ENCODE results near the gene PLXNB2.
"Not testable (repeated sequence)": the region's sequence is repeated elsewhere in the genome, so short reads cannot be mapped to it uniquely, and the experiment has no call there.

PLXNB2 gene, protein sequence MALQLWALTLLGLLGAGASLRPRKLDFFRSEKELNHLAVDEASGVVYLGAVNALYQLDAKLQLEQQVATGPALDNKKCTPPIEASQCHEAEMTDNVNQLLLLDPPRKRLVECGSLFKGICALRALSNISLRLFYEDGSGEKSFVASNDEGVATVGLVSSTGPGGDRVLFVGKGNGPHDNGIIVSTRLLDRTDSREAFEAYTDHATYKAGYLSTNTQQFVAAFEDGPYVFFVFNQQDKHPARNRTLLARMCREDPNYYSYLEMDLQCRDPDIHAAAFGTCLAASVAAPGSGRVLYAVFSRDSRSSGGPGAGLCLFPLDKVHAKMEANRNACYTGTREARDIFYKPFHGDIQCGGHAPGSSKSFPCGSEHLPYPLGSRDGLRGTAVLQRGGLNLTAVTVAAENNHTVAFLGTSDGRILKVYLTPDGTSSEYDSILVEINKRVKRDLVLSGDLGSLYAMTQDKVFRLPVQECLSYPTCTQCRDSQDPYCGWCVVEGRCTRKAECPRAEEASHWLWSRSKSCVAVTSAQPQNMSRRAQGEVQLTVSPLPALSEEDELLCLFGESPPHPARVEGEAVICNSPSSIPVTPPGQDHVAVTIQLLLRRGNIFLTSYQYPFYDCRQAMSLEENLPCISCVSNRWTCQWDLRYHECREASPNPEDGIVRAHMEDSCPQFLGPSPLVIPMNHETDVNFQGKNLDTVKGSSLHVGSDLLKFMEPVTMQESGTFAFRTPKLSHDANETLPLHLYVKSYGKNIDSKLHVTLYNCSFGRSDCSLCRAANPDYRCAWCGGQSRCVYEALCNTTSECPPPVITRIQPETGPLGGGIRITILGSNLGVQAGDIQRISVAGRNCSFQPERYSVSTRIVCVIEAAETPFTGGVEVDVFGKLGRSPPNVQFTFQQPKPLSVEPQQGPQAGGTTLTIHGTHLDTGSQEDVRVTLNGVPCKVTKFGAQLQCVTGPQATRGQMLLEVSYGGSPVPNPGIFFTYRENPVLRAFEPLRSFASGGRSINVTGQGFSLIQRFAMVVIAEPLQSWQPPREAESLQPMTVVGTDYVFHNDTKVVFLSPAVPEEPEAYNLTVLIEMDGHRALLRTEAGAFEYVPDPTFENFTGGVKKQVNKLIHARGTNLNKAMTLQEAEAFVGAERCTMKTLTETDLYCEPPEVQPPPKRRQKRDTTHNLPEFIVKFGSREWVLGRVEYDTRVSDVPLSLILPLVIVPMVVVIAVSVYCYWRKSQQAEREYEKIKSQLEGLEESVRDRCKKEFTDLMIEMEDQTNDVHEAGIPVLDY (N-terminal part only)

GRCh38 chr22:50306753-50307749 is at the start of gene PLXNB2:
Gene PLXNB2 (minus strand): TSS chr22:50307646. CDS start chr22:50290584, 17,062 bp downstream.
- DNase-seq (ENCODE audit: low spot score) = peak; percentile 66

GRCh38 chr22:50357222-50357621 is 49.8 kb upstream of the PLXNB2 start:
- DNase-seq (ENCODE audit: low spot score) = no peak

DNA sequence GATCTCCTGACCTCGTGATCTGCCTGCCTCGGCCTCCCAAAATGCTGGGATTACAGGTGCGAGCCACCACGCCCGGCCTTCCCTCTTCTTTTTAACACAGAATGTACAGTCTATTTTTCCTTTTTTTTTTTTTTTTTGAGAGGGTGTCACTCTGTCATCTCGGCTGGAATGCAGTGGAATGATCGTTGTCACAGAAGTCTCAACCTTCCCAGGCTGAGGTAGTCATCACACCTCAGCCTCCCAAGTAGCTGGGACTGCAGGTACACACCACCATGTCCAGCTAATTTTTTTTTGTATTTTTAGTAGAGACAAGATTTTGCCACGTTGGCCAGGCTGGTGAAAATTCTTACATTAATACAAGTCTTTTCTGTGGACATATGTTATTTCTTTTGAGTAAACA is 48.7 kb upstream of the PLXNB2 start:
- DNase-seq (ENCODE audit: low spot score) = no peak

DNA sequence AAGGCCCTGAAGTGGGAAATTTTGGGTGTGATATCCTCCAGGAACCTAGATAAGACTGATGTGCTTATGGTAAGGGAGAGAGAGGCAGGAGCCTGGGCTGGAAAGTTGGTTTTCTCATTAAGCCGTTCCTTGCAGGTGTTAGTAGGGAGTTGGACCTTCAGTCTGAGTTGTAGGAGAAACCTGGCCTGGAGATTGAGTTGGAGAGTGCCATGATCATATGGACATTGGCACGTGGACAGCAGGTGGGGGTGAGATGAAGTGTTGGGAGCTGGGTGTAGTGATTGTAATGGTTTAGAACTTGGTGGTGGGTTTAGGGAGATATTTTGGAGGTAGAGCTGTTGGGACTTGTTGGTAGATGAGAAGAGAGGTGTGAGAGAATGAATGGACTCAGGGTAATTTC is 40.6 kb upstream of the PLXNB2 start:
- no peak for DNase-seq (ENCODE audit: low spot score)

DNA sequence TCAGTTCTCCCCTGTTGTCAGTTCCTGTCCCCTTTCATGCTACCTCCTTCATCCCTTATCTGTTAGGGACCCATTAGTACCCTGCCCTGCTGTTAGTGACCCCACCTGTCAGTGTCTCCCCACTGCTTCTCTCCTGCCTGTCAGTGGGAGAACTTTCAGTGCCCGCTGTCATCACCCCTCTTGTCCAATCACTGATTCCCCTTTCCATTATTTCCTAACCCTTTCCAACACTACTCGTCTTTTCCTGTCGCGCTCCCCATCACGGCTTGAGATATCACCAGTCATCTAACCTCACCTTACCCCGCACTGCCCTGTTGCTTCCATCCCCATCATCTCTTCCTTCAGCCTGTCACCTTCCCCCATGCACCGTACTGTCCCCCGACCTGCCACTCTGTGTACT is 39.7 kb upstream of the PLXNB2 start:
- DNase-seq (ENCODE audit: low spot score) = no peak

DNA sequence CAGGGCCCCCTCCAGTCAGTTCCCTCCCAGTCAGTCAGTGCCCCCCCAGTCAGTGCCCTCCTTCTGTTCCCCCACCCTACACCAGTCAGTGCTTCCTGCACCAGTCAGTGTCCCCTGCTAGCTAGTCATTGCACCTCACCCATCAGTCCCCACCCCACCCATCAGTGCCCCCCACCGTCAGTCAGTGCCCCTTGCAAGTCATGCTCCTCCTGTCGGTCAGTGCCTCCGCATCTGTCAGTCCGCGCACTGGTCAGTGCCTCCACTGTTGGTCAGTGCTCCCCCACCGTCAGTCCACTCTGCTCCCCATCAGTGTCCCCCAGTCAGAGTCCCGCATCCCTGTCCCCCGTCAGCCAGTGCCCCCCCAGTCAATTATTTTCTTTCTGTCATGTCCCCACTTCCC is 39.0 kb upstream of the PLXNB2 start:
- no peak for DNase-seq (ENCODE audit: low spot score)

DNA sequence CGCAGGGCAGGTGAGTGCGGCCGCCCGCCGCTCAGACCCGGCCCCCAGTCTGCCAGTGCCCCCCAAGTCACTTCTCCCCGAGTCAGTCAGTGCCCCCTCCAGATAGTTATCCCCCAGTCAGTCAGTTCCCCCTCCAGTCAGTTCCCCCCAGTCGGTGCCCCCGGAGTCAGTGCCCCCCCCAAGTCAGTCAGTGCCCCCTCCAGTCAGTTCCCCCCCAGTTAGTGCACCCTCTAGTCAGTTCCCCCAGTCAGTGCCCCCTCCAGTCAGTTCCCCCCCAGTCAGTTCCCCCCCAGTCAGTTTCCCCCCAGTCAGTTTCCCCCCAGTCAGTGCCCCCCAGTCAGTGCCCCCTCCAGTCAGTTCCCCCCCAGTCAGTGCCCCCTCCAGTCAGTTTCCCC is 36.1 kb upstream of the PLXNB2 start:
- no peak for DNase-seq (ENCODE audit: low spot score)

DNA sequence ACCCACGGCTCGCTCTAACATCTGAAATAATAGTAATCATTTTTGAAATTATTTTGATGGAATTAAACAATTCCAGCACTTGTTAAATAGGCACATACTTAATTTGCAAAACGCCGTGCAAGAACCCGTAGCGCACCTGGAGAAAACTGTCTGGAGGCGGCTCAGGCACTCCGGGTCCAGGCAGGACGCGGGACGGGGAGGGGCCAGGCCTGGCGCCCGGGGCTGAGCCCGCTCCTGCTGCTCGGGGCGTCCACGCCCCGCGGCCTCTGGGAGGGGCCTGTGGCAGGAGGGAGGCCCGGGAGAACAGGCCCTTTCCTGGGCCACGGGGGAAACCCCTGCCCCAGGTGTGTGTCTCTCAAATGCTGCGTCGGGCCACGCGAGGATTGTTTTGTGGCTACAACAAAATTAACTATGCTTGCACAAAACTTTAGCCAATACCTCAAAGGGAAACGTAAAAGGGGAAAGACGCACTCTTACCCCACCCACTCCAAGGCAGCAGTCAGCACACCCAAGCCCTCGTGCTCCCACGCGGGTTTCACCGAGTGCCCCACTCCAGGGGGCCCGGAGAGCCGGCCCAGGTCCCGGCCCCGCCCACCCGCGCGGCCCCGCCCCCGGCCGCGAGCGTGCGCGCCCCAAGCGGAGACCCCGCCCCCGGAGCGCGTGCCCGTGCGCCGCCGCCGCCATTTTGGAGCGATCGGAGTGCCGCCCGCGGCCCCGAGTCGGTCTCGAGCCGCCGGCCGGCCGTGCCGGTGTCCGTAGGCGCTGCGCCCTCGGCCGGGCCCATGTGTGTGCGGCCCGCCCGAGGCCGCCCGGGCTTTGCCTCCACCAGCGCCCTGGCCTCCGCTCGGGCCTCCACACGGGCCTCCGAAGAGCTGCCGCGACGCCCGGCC is 35.5 kb upstream of the PLXNB2 start, which contains the start of gene PPP6R2:
TSS of gene PPP6R2 (plus strand) at position 677 of the 890 bp plus-strand sequence. CDS start 50,582 bp downstream, outside the sequence.
- peak; percentile 89 for DNase-seq (ENCODE audit: low spot score)

GRCh38 chr22:50341977-50342650 is 34.7 kb upstream of the PLXNB2 start:
- peak; percentile 64 for DNase-seq (ENCODE audit: low spot score)

DNA sequence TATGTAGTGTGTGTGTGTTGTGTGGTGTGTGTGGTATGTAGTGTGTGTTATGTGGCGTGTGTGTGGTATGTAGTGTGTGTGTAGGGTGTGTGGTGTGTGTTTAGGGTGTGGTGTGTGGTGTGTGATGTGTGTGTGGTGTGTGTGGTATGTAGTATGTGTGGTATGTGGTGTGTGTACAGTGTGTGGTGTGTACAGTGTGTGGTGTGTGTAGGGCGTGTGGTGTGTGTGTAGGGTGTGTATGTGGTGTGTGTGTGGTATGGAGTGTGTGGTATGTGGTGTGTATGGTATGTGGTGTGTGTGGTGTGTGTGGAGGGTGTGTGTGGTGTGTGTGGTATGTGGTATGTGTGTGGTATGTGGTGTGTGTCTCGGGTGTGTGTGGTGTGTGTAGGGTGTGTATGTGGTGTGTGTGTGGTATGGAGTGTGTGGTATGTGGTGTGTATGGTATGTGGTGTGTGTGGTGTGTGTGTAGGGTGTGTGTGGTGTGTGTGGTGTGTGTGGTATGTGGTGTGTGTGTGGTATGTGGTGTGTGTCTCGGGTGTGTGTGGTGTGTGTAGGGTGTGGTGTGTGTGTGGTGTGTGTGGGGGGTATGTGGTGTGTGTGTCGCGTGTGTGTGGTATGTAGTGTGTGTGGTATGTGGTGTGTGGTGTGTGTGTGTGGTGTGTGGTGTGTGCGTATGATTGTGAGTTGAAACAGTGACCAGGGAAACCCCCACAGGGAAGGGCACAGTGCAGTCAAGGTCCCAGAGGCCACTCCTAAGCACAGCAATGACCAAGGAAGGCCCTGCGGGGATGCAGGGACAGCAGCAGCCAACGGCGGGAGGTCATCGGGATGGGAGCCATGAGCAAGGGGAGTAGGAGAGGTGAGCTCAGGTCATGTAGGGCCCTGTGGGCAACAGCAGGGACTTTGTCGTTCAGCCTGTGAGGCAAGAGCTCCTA is 32.8 kb upstream of the PLXNB2 start:
- DNase-seq (ENCODE audit: low spot score) = no peak

DNA sequence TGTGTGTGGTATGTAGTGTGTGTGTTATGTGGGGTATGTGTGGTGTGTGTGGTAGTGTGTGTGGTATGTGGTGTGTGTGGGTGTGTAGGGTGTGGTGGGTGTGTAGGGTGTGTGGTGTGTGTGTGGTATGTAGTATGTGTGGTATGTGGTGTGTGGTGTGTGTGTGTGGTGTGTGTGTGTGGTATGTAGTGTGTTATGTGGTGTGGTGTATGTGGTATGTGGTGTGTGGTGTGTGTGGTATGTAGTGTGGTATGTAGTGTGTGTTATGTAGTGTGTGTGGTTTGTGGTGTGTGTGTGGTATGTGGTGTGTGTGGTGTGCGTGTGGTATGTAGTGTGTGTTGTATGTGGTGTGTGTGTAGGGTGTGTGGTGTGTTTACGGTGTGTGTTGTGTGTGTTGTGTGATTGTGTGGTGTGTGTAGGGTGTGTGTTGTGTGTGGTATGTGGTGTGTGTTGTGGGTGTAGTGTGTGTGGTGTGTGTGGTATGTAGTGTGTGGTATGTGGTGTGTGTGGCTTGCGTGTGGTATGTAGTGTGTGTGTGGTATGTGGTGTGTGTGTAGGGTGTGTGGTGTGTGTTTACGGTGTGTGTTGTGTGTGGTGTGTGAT is 31.5 kb upstream of the PLXNB2 start:
- no peak for DNase-seq (ENCODE audit: low spot score)

GRCh38 chr22:50338042-50338573 is 30.7 kb upstream of the PLXNB2 start:
- DNase-seq (ENCODE audit: low spot score) = no peak

- DNase-seq (ENCODE audit: low spot score) = no peak
Observed at GRCh38 chr22:50337262-50338041, 30.0 kb upstream of the PLXNB2 start.

DNA sequence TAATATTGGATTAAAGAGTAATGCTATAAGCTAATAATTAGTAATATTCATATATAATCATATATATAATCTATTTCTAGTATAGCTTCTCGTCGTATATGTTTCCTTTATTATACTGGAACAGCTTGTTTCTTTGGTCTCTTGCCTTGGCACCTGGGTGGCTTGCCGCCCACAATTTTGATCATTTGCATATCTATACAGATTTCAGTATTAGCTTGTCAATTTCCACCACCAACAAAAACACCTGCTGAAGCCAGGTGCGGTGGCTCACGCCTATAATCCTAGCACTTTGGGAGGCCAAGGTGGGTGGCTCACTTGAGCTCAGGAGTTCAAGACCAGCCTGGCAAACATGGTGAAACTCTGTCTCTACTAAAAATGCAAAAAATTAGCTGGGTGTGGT is 27.0 kb upstream of the PLXNB2 start:
- DNase-seq (ENCODE audit: low spot score) = not testable (repeated sequence)

GRCh38 chr22:50329236-50329635 is 21.8 kb upstream of the PLXNB2 start:
- no peak for DNase-seq (ENCODE audit: low spot score)

- DNase-seq (ENCODE audit: low spot score) = no peak
Observed at GRCh38 chr22:50327711-50328019, 20.2 kb upstream of the PLXNB2 start.
